GM12891 (cell line): ENCODE results near the gene CTBP2.

ENCODE experiments used
- PAX5 ChIP-seq: IDR thresholded peaks from 2 replicates; pipeline ENCODE4 v1.6.1; 2011; ENCODE audit warnings: low read length, moderate library complexity, mild to moderate bottlenecking; ENCODE audit not compliant: insufficient read depth, severe bottlenecking
- POLR2A ChIP-seq: IDR thresholded peaks from 2 replicates; pipeline ENCODE4 v1.6.1; 2011; ENCODE audit warnings: low read depth, low read length, control low read depth
- POLR2AphosphoS5 ChIP-seq: IDR thresholded peaks from 2 replicates; pipeline ENCODE4 v1.6.1; 2011; ENCODE audit warnings: low read depth, low read length, control low read depth
- POU2F2 ChIP-seq: IDR thresholded peaks from 2 replicates; pipeline ENCODE4 v1.6.1; 2011; ENCODE audit warnings: low read depth, mild to moderate bottlenecking, control low read depth, low read length, moderate library complexity
- SPI1 ChIP-seq: IDR thresholded peaks from 2 replicates; pipeline ENCODE4 v1.6.1; 2011; ENCODE audit warnings: low read depth, low read length, control low read depth
- TAF1 ChIP-seq: IDR thresholded peaks from 2 replicates; pipeline ENCODE4 v1.6.1; 2011; ENCODE audit warnings: low read depth, low read length, control low read depth

DNA sequence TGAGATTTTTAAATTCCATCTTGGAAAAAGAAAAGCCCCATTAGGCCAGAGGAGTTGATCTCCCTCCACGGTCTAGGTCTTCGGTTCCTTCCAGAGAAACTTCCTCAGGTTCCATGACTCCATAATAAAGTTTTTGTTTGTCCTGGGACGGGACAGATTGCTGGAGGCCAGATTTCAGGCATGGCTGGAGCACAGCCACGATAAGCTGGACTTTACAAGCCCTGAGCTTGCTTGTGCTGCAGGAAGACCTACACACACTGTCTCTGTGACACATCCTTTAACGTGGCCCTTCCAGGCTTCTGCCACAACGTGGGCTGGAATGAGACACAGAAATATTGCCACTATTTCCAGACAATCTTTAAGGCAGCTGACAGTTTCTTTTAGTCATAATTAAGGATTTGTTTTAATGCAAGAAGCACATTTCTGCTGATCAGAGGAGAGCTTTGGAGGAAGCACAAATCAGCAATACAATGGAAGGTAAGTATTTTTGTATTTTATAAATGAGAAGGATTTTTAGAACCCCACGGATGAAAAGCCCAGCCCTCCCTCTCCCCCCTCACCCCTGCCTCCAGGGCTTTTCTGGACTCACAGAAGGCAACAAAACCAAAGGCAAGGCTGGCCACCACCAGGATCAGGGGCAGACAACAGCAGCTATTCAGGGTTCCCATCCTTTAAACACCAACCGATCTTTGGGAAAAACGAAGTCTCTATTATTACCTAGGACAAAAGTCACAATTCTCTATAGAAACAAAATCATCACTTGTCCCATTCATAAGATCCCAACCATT is 6.5 kb downstream of the CTBP2 start:
- no peak for TF ChIP-seq POLR2A
- no peak for TF ChIP-seq POLR2AphosphoS5
- TF ChIP-seq SPI1: no peak
- TF ChIP-seq TAF1: no peak
- no peak for TF ChIP-seq POU2F2
- no peak for TF ChIP-seq PAX5
